Tibial artery (tissue), 4 donors: ENCODE data around the gene ZFP57.
A peak's percentile ranks its signal among the peaks of the same experiment; 100 is the strongest.

Experiments
- DNase-seq, 2 donors: peaks; one replicate each; pipeline ENCODE4 v3.0.0-alpha.2; 2019
- H3K27ac ChIP-seq, 2 donors: fragments of 200-600 bp; sonication (generic) in 1 of 2; 1 replicate in 1 of 2; 2 replicates in 1 of 2; pipeline ENCODE4 v1.5.1; 2018 to 2019; ENCODE audit warnings: mild to moderate bottlenecking in 1 of 2
- H3K27me3 ChIP-seq, 2 donors: fragments of 200-600 bp; sonication (generic) in 1 of 2; one replicate each; pipeline versions ENCODE4 v1.5.1 to v1.6.0; 2016 to 2019
- H3K36me3 ChIP-seq, 3 donors: fragments of 200-600 bp; sonication (generic) in 2 of 3; one replicate each; pipeline ENCODE4 v1.5.1; 2016 to 2019; ENCODE audit warnings: mild to moderate bottlenecking in 2 of 3
- H3K4me1 ChIP-seq, 4 donors: fragments of 200-600 bp; sonication (generic) in 2 of 4; 1 replicate in 3 of 4; 2 replicates in 1 of 4; pipeline ENCODE4 v1.5.1; 2016 to 2019
- H3K4me3 ChIP-seq, 2 donors: fragments of 200-600 bp; sonication (generic) in 1 of 2; 1 replicate in 1 of 2; 2 replicates in 1 of 2; pipeline ENCODE4 v1.5.1; 2018 to 2019; ENCODE audit warnings: mild to moderate bottlenecking in 2 of 2
- H3K9me3 ChIP-seq, 3 donors: fragments of 200-600 bp; sonication (generic) in 1 of 3; one replicate each; pipeline ENCODE4 v1.5.1; 2016 to 2019
- CTCF ChIP-seq, 2 experiments: fragments of 200-600 bp in 1 of 2; fragments of 450-650 bp in 1 of 2; IDR thresholded peaks; one replicate each; pipeline ENCODE4 v1.5.1; 2017 to 2019; ENCODE audit warnings: antibody characterized with exemption in 2 of 2, mild to moderate bottlenecking in 1 of 2, moderate library complexity in 1 of 2
- intact Hi-C: fragments of 100-400 bp; cut with DNase I; formaldehyde crosslinking; loops from one replicate; pipeline ENCODE4 v1.15.0; 2023; ENCODE audit warnings: low total_unique reads

ZFP57 gene

GRCh38 chr6:29681811-29682210, 859 bp upstream of the ZFP57 start:
- intact Hi-C loops: no loop called here

GRCh38 chr6:29680416-29680815, 536 bp downstream of the ZFP57 start:
- Histone ChIP-seq H3K36me3 (no peaks in the 10 kb centered on the region), H3K4me3 (peak overlapping the region in 1 of 2 donors; percentile 21), H3K27ac (no peak overlapping the region), H3K4me1 (no peaks in the 10 kb centered on the region), H3K9me3 (no peaks in the 10 kb centered on the region), H3K27me3 (peaks cover 0 to 12% of the 10 kb centered on the region in 2 donors)
- DNase-seq: no peak
- intact Hi-C loops: no loop called here
- TF ChIP-seq CTCF (IDR thresholded peaks at IDR 0.05): no peak

More at GRCh38 chr6:29681811-29682210, 859 bp upstream of the ZFP57 start:
- no peak for TF ChIP-seq CTCF (IDR thresholded peaks at IDR 0.05)
- Histone ChIP-seq H3K4me3 (no peak overlapping the region), H3K36me3 (no peaks in the 10 kb centered on the region), H3K4me1 (no peaks in the 10 kb centered on the region), H3K27ac (no peak overlapping the region), H3K9me3 (no peaks in the 10 kb centered on the region), H3K27me3 (peaks cover 0 to 16% of the 10 kb centered on the region in 2 donors)
- DNase-seq: no peak

- H3K36me3 ChIP-seq: no peaks in the 10 kb centered on the region
- peaks cover 0 to 12% of the 10 kb centered on the region in 2 donors for H3K27me3 ChIP-seq
- H3K9me3 ChIP-seq: no peaks in the 10 kb centered on the region
- no peaks in the 10 kb centered on the region for H3K4me1 ChIP-seq
- H3K4me3 ChIP-seq: no peak overlapping the region
- no peak overlapping the region for H3K27ac ChIP-seq
- no peak for TF ChIP-seq CTCF (IDR thresholded peaks at IDR 0.05)
- intact Hi-C loops: no loop called here
- no peak for DNase-seq
These were observed 990 bp downstream of the ZFP57 start for GRCh38 chr6:29679962-29680361.

GRCh38 chr6:29678114-29678513, 2.8 kb downstream of the ZFP57 start:
- peaks cover 0 to 12% of the 10 kb centered on the region in 2 donors for H3K27me3 ChIP-seq
- DNase-seq: no peak
- no peak overlapping the region for H3K27ac ChIP-seq
- intact Hi-C loops: no loop called here
- H3K4me1 ChIP-seq: no peaks in the 10 kb centered on the region
- no peak for TF ChIP-seq CTCF (IDR thresholded peaks at IDR 0.05)
- no peak overlapping the region for H3K4me3 ChIP-seq
- H3K9me3 ChIP-seq: no peaks in the 10 kb centered on the region
- no peaks in the 10 kb centered on the region for H3K36me3 ChIP-seq

- no peak overlapping the region for H3K4me3 ChIP-seq
- DNase-seq: no peak
- no peaks in the 10 kb centered on the region for H3K36me3 ChIP-seq
- intact Hi-C loops: no loop called here
- no peak for TF ChIP-seq CTCF (IDR thresholded peaks at IDR 0.05)
- H3K27ac ChIP-seq: no peak overlapping the region
- H3K27me3 ChIP-seq: peaks cover 0 to 12% of the 10 kb centered on the region in 2 donors
- H3K4me1 ChIP-seq: no peaks in the 10 kb centered on the region
- H3K9me3 ChIP-seq: no peaks in the 10 kb centered on the region
These were observed 3.9 kb downstream of the ZFP57 start for GRCh38 chr6:29676981-29677601.

GRCh38 chr6:29675561-29675960, 5.4 kb downstream of the ZFP57 start:
- no peaks in the 10 kb centered on the region for H3K4me1 ChIP-seq
- H3K27ac ChIP-seq: no peak overlapping the region
- intact Hi-C loops: no loop called here
- no peaks in the 10 kb centered on the region for H3K9me3 ChIP-seq
- TF ChIP-seq CTCF (IDR thresholded peaks at IDR 0.05): no peak
- H3K4me3 ChIP-seq: no peak overlapping the region
- peaks cover 0 to 15% of the 10 kb centered on the region in 2 donors for H3K27me3 ChIP-seq
- H3K36me3 ChIP-seq: no peaks in the 10 kb centered on the region
- no peak for DNase-seq
